ENCODE measurements around the gene ITPKC. TPM values are rescaled to one million over a fixed set of nuclear protein-coding genes. Genes with fewer than 3 reads are reported as not detected.

The ITPKC gene
- total RNA-seq, 1 experiment from 2014 or later, result 11.4 TPM

DNA sequence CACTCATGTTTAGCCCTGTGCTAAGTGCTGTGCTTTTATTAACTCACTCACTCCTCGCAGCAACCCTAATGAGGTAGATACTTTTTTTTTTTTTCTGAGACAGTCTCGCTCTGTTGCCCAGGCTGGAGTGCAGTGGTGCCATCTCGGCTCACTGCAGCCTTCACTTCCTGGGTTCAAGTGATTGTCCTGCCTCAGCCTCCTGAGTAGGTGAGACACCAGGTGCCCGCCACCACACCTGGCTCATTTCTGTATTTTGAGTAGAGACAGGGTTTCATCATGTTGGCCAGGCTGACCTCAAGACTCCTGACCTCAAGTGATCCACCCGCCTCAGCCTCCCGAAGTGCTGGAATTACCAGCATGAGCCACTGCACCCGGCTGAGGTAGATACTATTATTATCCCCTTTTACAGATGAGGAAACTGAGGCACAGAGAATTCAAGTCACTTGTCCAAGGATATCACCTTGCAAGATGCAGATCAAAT lies 2.5 kb downstream of the ITPKC start:
- ChIA-PET CTCF (no interaction called here), POLR2A (no interaction called here), RAD21 (ENCODE audit: low non-redundant PET in 1 of 2, low total read pairs in 2 of 2, uncharacterized antibody in 2 of 2, unreplicated experiment in 2 of 2) (no interaction called here)
- Histone ChIP-seq H3K9me2 (ENCODE audit: insufficient read depth) (no peaks in the 10 kb centered on the region), H4K20me1 (ENCODE audit: insufficient read depth) (no peaks in the 10 kb centered on the region), H3K27me3 (ENCODE audit: insufficient read depth, low read length) (no peaks in the 10 kb centered on the region), H3K27ac (ENCODE audit: low read depth, low read length) (peak overlapping the region; percentile 92), H3K79me2 (ENCODE audit: insufficient read depth, low read length) (peaks cover 70% of the 10 kb centered on the region), H3K9me3 (ENCODE audit: control insufficient read depth in 1 of 2, insufficient read depth in 1 of 2, low read depth in 1 of 2, low read length in 2 of 2) (no peaks in the 10 kb centered on the region), H3K4me1 (ENCODE audit: control insufficient read depth in 1 of 2, insufficient read depth in 2 of 2, low read length in 2 of 2) (peaks cover 9 to 62% of the 10 kb centered on the region in 2 experiments), H3K4me2 (ENCODE audit: low read length) (peak overlapping the region; percentile 97), H2AFZ (ENCODE audit: low read depth, low read length, poor library complexity, severe bottlenecking) (no peak overlapping the region), H3K9ac (ENCODE audit: low read length) (peak overlapping the region; percentile 95), H3K36me3 (ENCODE audit: control insufficient read depth in 1 of 2, insufficient read depth in 2 of 2, low read length in 2 of 2) (peaks cover 0 to 18% of the 10 kb centered on the region in 2 experiments; a peak in 2 of 4 replicates), H3K4me3 (replicated peaks in 1 of 2; ENCODE audit: low read depth in 1 of 2, low read length in 2 of 2) (peak overlapping the region; percentile 63 to 84)
- intact Hi-C loops (cut with micrococcal nuclease), result loop anchor here (5.0 kb wide), 1 partner anchor 78 kb away; the partner anchor contains the start of gene EGLN2
- DNase-seq (ENCODE audit: low read depth, low spot score) (no peak), ATAC-seq (no peak)
- BruUV-seq (replicated peaks), result no TSS peak
- TF ChIP-seq CEBPB (IDR thresholded peaks at IDR 0.05; ENCODE audit: low read depth) (no peak), JUND (IDR thresholded peaks at IDR 0.05) (no peak), RAD21 (IDR thresholded peaks at IDR 0.05; ENCODE audit: low read depth) (no peak), CBX3 (IDR thresholded peaks at IDR 0.05; ENCODE audit: low read depth) (no peak), SRF (IDR thresholded peaks at IDR 0.05; ENCODE audit: low read depth) (no peak), ZFX (IDR thresholded peaks at IDR 0.05) (no peak), EZH2phosphoT487 (IDR thresholded peaks at IDR 0.05; ENCODE audit: borderline replicate concordance) (no peak), TCF7L2 (IDR thresholded peaks at IDR 0.05; ENCODE audit: borderline replicate concordance, extremely low read depth, insufficient read depth, insufficient read length) (no peak), EGR1 (IDR thresholded peaks at IDR 0.05; ENCODE audit: low read depth) (no peak), FOSL1 (IDR thresholded peaks at IDR 0.05; ENCODE audit: low read depth) (no peak), ZNF274 (IDR thresholded peaks at IDR 0.05; ENCODE audit: low read depth, low read length) (no peak), SP1 (IDR thresholded peaks at IDR 0.05; ENCODE audit: low read depth) (no peak), EZH2 (IDR thresholded peaks at IDR 0.05) (no peak), YY1 (IDR thresholded peaks at IDR 0.05; ENCODE audit: extremely low read depth, insufficient replicate concordance, low read depth, low read length) (no peak), ELF1 (IDR thresholded peaks at IDR 0.05; ENCODE audit: borderline replicate concordance, low read depth) (no peak)
- TF ChIP-seq, protein P1, sequence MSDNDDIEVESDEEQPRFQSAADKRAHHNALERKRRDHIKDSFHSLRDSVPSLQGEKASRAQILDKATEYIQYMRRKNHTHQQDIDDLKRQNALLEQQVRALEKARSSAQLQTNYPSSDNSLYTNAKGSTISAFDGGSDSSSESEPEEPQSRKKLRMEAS (IDR thresholded peaks at IDR 0.05), result no peak
- TF ChIP-seq, protein P2, sequence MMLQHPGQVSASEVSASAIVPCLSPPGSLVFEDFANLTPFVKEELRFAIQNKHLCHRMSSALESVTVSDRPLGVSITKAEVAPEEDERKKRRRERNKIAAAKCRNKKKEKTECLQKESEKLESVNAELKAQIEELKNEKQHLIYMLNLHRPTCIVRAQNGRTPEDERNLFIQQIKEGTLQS (IDR thresholded peaks at IDR 0.05), result no peak
- TF ChIP-seq, protein P3, sequence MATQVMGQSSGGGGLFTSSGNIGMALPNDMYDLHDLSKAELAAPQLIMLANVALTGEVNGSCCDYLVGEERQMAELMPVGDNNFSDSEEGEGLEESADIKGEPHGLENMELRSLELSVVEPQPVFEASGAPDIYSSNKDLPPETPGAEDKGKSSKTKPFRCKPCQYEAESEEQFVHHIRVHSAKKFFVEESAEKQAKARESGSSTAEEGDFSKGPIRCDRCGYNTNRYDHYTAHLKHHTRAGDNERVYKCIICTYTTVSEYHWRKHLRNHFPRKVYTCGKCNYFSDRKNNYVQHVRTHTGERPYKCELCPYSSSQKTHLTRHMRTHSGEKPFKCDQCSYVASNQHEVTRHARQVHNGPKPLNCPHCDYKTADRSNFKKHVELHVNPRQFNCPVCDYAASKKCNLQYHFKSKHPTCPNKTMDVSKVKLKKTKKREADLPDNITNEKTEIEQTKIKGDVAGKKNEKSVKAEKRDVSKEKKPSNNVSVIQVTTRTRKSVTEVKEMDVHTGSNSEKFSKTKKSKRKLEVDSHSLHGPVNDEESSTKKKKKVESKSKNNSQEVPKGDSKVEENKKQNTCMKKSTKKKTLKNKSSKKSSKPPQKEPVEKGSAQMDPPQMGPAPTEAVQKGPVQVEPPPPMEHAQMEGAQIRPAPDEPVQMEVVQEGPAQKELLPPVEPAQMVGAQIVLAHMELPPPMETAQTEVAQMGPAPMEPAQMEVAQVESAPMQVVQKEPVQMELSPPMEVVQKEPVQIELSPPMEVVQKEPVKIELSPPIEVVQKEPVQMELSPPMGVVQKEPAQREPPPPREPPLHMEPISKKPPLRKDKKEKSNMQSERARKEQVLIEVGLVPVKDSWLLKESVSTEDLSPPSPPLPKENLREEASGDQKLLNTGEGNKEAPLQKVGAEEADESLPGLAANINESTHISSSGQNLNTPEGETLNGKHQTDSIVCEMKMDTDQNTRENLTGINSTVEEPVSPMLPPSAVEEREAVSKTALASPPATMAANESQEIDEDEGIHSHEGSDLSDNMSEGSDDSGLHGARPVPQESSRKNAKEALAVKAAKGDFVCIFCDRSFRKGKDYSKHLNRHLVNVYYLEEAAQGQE (IDR thresholded peaks at IDR 0.05; ENCODE audit: low read depth), result no peak
- TF ChIP-seq, protein P4, sequence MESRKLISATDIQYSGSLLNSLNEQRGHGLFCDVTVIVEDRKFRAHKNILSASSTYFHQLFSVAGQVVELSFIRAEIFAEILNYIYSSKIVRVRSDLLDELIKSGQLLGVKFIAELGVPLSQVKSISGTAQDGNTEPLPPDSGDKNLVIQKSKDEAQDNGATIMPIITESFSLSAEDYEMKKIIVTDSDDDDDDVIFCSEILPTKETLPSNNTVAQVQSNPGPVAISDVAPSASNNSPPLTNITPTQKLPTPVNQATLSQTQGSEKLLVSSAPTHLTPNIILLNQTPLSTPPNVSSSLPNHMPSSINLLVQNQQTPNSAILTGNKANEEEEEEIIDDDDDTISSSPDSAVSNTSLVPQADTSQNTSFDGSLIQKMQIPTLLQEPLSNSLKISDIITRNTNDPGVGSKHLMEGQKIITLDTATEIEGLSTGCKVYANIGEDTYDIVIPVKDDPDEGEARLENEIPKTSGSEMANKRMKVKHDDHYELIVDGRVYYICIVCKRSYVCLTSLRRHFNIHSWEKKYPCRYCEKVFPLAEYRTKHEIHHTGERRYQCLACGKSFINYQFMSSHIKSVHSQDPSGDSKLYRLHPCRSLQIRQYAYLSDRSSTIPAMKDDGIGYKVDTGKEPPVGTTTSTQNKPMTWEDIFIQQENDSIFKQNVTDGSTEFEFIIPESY (IDR thresholded peaks at IDR 0.05; ENCODE audit: extremely low read depth, insufficient replicate concordance, low read length), result no peak
- TF ChIP-seq, protein P5, sequence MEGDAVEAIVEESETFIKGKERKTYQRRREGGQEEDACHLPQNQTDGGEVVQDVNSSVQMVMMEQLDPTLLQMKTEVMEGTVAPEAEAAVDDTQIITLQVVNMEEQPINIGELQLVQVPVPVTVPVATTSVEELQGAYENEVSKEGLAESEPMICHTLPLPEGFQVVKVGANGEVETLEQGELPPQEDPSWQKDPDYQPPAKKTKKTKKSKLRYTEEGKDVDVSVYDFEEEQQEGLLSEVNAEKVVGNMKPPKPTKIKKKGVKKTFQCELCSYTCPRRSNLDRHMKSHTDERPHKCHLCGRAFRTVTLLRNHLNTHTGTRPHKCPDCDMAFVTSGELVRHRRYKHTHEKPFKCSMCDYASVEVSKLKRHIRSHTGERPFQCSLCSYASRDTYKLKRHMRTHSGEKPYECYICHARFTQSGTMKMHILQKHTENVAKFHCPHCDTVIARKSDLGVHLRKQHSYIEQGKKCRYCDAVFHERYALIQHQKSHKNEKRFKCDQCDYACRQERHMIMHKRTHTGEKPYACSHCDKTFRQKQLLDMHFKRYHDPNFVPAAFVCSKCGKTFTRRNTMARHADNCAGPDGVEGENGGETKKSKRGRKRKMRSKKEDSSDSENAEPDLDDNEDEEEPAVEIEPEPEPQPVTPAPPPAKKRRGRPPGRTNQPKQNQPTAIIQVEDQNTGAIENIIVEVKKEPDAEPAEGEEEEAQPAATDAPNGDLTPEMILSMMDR (IDR thresholded peaks at IDR 0.05 in 2 of 3, conservative IDR thresholded peaks at IDR 0.05 in 1 of 3; ENCODE audit: borderline replicate concordance in 1 of 3, insufficient read depth in 1 of 3, low read depth in 2 of 3, low read length in 2 of 3), result no peak
